Measurements from ENCODE around the gene SPP1.
"Not testable (repeated sequence)": the region's sequence is repeated elsewhere in the genome, so short reads cannot be mapped to it uniquely, and the experiment has no call there.

SPP1 gene

GRCh38 chr4:87999191-87999691 lies 23.7 kb downstream of the SPP1 start:
- DNase-seq: not testable (repeated sequence)

GRCh38 chr4:88001871-88002270 lies 26.4 kb downstream of the SPP1 start:
- no peak for DNase-seq

DNA sequence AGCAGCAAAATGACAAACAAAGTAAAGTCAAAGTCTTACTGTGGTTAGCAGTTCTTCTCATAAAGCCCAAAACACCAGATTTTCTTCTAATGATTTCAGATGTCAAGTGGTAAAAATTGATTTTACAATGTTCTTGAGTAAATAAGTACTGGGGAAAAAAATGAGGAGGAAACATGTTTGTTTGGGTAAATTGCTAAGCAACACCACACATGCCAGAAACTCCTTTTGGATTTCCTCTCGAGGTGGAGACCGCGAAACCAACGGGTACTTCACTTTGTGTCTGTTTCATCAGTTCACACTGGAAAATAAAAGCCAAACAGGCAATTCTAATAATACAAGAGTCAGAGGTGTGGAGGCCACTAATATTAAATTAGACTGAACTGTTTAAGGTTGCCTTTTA lies 27.3 kb downstream of the SPP1 start:
- no peak for DNase-seq

GRCh38 chr4:88003261-88003660 lies 27.7 kb downstream of the SPP1 start:
- DNase-seq: no peak

- no peak for DNase-seq
These were observed 29.6 kb downstream of the SPP1 start for GRCh38 chr4:88005076-88005475.

DNA sequence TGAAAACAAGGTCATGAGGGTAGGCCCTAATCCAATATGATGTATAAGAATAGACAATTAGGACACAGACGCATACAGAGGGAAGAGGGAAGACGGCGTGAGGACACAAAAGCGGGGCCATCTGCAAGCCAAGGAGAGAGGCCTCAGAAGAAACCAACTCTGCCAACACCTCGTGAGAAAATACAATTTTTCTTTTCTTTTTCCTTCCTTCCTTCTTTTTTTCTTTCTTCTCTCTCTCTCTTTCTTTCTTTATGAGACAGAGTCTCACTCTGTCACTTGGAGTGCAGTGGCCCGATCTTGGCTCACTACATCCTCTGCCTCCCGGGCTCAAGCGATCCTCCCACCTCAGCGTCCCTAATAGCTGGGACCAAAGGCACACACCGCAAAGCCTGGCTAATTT lies 30.4 kb downstream of the SPP1 start:
- no peak for DNase-seq

DNA sequence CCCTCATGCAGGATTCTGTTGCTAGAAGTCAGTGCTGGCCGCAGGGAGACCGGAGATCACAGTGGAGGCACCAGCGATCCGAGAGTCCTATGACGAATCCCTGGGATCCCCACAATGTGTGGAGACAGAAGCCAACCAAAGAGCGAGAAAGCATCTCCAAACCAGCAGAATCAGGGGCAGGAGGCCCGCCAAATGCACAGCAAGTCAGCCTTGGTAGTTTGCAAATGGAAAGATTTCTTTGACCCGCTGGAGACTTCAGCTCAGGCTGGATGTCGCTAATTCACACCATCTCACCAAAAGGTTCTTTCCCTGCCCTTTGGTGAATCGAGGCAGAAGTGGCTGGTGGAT lies 31.4 kb downstream of the SPP1 start:
- no peak for DNase-seq

GRCh38 chr4:88007304-88008121 lies 32.0 kb downstream of the SPP1 start, which contains the start of gene PKD2:
TSS of gene PKD2 (plus strand) at chr4:88007635. CDS start at chr4:88007734, 99 bp downstream.
- peak in 1 of 2 experiments; percentile 80 for DNase-seq

GRCh38 chr4:88008122-88008742 lies 32.7 kb downstream of the SPP1 start:
- DNase-seq: peak; percentile 24 to 71

GRCh38 chr4:88008743-88009171 lies 33.2 kb downstream of the SPP1 start:
- peak in 1 of 2 experiments; percentile 1 for DNase-seq

DNA sequence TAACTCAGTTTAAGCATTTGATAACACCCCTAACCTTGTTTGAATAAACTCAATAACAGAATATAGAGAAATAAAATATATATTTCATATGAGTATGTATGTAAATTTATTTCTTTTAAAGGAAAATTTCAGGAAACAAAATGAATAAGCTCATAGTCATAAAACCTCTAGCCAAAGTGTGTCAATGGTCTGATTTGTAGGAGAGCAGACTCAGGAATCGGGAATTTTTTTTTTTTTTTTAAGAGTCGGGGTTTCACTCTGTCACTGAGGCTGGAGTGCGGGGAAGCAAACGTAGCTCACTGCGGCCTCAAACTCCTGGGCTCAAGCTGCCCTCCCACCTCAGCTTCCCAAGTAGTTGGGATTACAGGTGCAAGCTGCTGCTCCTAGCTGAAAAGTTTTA lies 34.4 kb downstream of the SPP1 start:
- no peak for DNase-seq

GRCh38 chr4:88010966-88011365 lies 35.5 kb downstream of the SPP1 start:
- DNase-seq: no peak

- no peak for DNase-seq
These were observed 37.1 kb downstream of the SPP1 start for GRCh38 chr4:88012647-88013046.

GRCh38 chr4:88014386-88014905 lies 38.9 kb downstream of the SPP1 start:
- DNase-seq: no peak

- no peak for DNase-seq
These were observed 40.3 kb downstream of the SPP1 start for GRCh38 chr4:88015659-88016295.

DNA sequence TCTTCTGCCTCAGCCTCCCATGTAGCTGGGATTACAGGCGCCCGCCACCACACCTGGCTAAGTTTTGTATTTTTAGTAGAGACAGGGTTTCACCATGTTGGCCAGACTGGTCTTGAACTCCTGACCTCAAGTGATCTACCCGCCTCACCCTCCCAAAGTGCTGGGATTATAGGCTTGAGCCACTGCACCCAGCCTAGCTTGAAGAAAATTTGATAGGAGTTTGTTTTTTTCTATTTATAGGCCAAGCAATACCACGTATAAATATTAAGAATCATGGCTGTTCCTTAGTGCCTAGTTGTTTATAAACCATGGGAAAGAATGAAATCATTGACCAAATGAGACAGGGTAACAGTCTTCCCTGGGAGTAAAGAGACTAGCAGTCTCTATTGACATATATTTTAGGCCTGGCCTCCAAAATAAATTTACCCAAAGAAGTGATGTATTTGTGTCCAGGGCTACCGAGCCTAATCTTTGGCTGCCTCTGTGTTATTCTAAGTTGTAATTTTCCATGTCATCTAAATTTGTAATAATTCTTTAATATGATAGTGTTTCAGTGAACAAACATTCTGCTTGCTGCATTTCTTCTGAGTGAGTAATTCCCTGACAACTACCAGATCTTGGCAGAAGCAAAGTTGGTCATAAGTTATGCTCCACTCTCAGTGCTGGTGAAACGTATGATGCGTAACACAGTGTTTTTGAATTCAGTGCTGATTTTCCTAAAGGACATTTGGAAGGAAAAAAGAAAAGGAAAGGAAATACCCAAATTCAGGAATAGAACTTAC lies 42.2 kb downstream of the SPP1 start:
- DNase-seq: no peak

GRCh38 chr4:88018466-88018865 lies 43.0 kb downstream of the SPP1 start:
- DNase-seq: no peak

DNA sequence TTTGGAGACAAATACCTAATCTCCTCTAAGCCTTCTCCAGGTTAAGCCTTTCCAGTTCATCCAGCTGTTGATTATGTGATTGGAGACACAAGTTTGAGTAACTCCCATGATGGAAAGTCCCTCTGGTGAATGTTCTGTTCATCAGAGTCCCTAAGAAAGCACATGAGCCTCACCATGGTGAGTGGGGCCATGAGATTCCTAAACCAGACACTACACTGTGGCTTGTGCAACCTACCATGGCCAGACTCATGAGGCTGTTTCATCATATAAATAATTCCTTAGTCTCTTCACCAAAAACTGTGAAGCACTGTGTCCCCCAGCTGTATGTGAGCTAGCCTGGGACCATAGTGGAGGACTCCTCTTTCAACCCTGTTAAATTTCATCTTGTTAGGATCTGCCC lies 46.3 kb downstream of the SPP1 start:
- no peak for DNase-seq

GRCh38 chr4:88022289-88022688 lies 46.8 kb downstream of the SPP1 start:
- DNase-seq: no peak

DNA sequence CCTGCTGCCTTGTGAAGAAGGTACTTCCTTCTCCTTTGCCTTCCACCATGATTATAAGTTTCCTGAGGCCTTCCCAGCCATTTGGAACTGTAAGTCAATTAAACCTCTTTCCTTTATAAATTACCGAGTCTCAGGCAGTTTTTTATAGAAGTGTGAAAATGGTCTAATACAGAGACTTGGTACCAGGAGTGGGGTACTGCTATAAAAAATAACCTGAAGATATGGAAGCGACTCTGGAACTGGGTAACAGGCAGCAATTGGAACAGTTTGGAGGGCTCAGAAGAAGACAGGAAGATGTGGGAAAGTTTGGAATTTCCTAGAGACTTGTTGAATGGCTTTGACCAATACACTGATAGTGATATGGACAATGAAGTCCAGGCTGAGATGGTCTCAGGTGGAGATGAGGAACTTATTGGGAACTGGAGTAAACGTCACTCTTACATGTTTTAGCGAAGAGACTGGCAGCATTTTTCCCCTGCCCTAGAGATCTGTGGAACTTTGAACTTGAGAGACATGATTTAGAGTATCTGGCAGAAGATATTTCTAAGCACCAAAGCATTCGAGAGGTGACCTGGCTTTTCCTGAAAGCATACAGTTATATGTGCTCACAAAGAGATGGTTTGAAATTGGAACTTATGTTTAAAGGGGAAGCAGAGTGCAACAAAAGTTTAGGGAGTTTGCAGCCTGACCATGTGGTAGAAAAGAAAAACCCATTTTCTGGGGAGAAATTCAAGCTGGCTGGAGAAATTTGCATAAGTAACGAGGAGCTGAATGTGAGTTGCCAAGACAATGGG lies 50.6 kb downstream of the SPP1 start:
- not testable (repeated sequence) for DNase-seq
